Thymus (tissue), 14 donors: ENCODE measurements around the gene ZMYM5. TPM values are rescaled to one million over a fixed set of nuclear protein-coding genes. Genes with fewer than 3 reads are reported as not detected.
"Not testable (repeated sequence)": the region's sequence is repeated elsewhere in the genome, so short reads cannot be mapped to it uniquely, and the experiment has no call there.

Source experiments
- DNase-seq, 9 donors: peaks; one replicate each; pipeline ENCODE4 v3.0.0-alpha.2; 2013; ENCODE audit warnings: low spot score in 9 of 9, low read depth in 6 of 9, missing footprints in 1 of 9
- H3K27ac ChIP-seq, 2 donors: one replicate each; pipeline ENCODE4 v1.5.1; 2013; ENCODE audit warnings: control low read depth in 1 of 2, low read depth in 1 of 2, low read length in 1 of 2, mild to moderate bottlenecking in 1 of 2, moderate library complexity in 1 of 2
- H3K27me3 ChIP-seq, 2 donors: one replicate each; pipeline ENCODE4 v1.5.1; 2013; ENCODE audit warnings: low read length in 1 of 2; ENCODE audit not compliant: control insufficient read depth in 2 of 2, insufficient read depth in 1 of 2
- H3K36me3 ChIP-seq, 2 donors: one replicate each; pipeline ENCODE4 v1.5.1; 2013; ENCODE audit warnings: low read length in 1 of 2, mild to moderate bottlenecking in 1 of 2, moderate library complexity in 1 of 2; ENCODE audit not compliant: control insufficient read depth in 2 of 2, insufficient read depth in 2 of 2
- H3K4me1 ChIP-seq, 2 donors: one replicate each; pipeline ENCODE4 v1.5.1; 2013; ENCODE audit warnings: low read length in 2 of 2; ENCODE audit not compliant: control insufficient read depth in 2 of 2, insufficient read depth in 2 of 2
- H3K4me3 ChIP-seq, 2 donors: one replicate each; pipeline ENCODE4 v1.5.1; 2013; ENCODE audit warnings: low read length in 2 of 2, control low read depth in 1 of 2, mild to moderate bottlenecking in 1 of 2
- H3K9me3 ChIP-seq, 2 donors: one replicate each; pipeline ENCODE4 v1.5.1; 2013; ENCODE audit warnings: low read length in 1 of 2, mild to moderate bottlenecking in 1 of 2; ENCODE audit not compliant: control insufficient read depth in 2 of 2, insufficient read depth in 1 of 2
- WGBS: extraction: QIAGEN DNeasy Blood & Tissue Kit; methylation state at CpG from one replicate; pipeline ENCODE4 v1.1.7; 2013; 5-methylcytosine and 5-hydroxymethylcytosine counted together
- long read RNA-seq, 10 donors: transcript quantifications; one replicate each; lab custom pipeline, GENCODE V29; 2026
- polyA plus RNA-seq: library from polyadenylated mRNA; stranded (reverse); fragments of 200-250 nt; gene quantifications from one replicate; pipeline ENCODE4 v1.2.3, GENCODE V29; 2013
- total RNA-seq: library from RNA; stranded (reverse); fragments of 120-200 nt; gene quantifications from one replicate; pipeline ENCODE4 v1.2.4, GENCODE V29; 2013
- donor health status: healthy.

Gene ZMYM5
- total RNA-seq: 17.8 TPM
- 18.4 TPM for polyA plus RNA-seq
- long read RNA-seq, donor 1: 0 reads
- long read RNA-seq, donor 2: 0 reads
- long read RNA-seq, donor 3, partial matches to known transcripts: 39 of 41 reads
- long read RNA-seq, donor 3, other reads (novel, unspliced or antisense): 0 of 41 reads
- long read RNA-seq, donor 4, partial matches to known transcripts: 0 of 1 reads
- long read RNA-seq, donor 4, other reads (novel, unspliced or antisense): 0 of 1 reads
- long read RNA-seq, donor 5, partial matches to known transcripts: 7 of 9 reads
- long read RNA-seq, donor 5, other reads (novel, unspliced or antisense): 0 of 9 reads
- long read RNA-seq, donor 6, partial matches to known transcripts: 15 of 15 reads
- long read RNA-seq, donor 6, other reads (novel, unspliced or antisense): 0 of 15 reads
- long read RNA-seq, donor 7, partial matches to known transcripts: 49 of 49 reads
- long read RNA-seq, donor 7, other reads (novel, unspliced or antisense): 0 of 49 reads
- long read RNA-seq, donor 8, partial matches to known transcripts: 17 of 17 reads
- long read RNA-seq, donor 8, other reads (novel, unspliced or antisense): 0 of 17 reads
- long read RNA-seq, donor 9, partial matches to known transcripts: 0 of 3 reads
- long read RNA-seq, donor 9, other reads (novel, unspliced or antisense): 0 of 3 reads
- long read RNA-seq, donor 10, partial matches to known transcripts: 7 of 13 reads
- long read RNA-seq, donor 10, other reads (novel, unspliced or antisense): 0 of 13 reads

DNA sequence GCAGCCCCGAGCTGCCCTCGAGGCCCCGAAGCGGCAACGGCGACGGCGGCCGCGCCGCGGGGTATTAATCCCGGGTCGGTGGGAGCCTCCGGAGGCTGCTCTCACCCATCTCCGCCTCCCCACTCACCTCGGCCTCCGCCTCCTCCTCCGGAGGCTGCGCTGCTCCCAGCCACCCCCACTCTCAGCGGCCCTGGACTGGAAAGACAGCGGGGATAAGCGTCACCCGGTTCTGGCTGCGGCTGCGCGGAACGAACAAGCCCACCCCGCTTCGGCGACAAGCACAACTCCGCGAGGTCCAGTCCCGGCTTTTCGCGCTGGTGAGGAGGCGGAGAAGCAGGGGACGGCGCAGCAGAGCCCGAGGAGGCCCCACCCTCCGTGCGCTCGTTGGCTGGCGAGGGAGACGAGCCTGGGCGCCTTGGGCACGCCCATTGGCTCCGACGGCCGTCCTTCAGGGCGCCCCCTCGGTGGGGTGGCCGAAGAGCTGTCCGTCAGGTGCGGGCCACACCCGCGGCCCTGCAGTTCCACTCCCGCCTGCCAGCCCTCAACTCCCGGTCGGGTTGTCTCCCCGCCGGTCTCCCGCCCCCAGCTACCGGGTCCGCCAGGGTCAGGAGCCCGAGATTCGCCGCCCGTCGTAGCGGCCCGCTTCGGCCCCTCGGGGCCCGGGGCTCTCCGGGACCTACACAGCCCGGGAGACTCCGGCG lies at the start of gene ZMYM5:
Gene ZMYM5 (minus strand): TSS at position 327 of the 701 bp plus-strand sequence. CDS start 11,469 bp downstream, outside the sequence.
- peak; percentile 89 to 98 (median 95) for DNase-seq
- Histone ChIP-seq H3K36me3 (peaks cover 0 to 9% of the 10 kb centered on the region in 2 donors), H3K27ac (peak within 1 kb of the TSS; percentile 98 to 100), H3K4me3 (peak within 1 kb of the TSS; percentile 88 to 93), H3K9me3 (no peaks in the 10 kb centered on the region), H3K27me3 (no peaks in the 10 kb centered on the region), H3K4me1 (peaks cover 10 to 14% of the 10 kb centered on the region in 2 donors)
- under 1% methylated on average over 79 of the region's 79 CpGs for WGBS

GRCh38 chr13:19910336-19911072 lies 47.1 kb upstream of the ZMYM5 start:
- Histone ChIP-seq H3K4me3 (no peak overlapping the region), H3K4me1 (no peaks in the 10 kb centered on the region), H3K36me3 (no peaks in the 10 kb centered on the region), H3K27me3 (no peaks in the 10 kb centered on the region), H3K9me3 (no peaks in the 10 kb centered on the region), H3K27ac (no peak overlapping the region)
- WGBS: 83% methylated on average over 9 of the region's 9 CpGs
- no peak for DNase-seq

GRCh38 chr13:19908350-19908986 lies 45.0 kb upstream of the ZMYM5 start:
- H3K27ac ChIP-seq: no peak overlapping the region
- no peak overlapping the region for H3K4me3 ChIP-seq
- H3K36me3 ChIP-seq: no peaks in the 10 kb centered on the region
- no peaks in the 10 kb centered on the region for H3K27me3 ChIP-seq
- no peak for DNase-seq
- no peaks in the 10 kb centered on the region for H3K9me3 ChIP-seq
- H3K4me1 ChIP-seq: no peaks in the 10 kb centered on the region
- WGBS: 93% methylated on average over 1 of the region's 1 CpG

GRCh38 chr13:19905487-19906195 lies 42.2 kb upstream of the ZMYM5 start:
- H3K27ac ChIP-seq, DNase-seq: not testable (repeated sequence)
- WGBS: 87% methylated on average over 9 of the region's 9 CpGs

GRCh38 chr13:19890030-19890429 lies 26.6 kb upstream of the ZMYM5 start:
- Histone ChIP-seq H3K36me3 (no peaks in the 10 kb centered on the region), H3K9me3 (no peaks in the 10 kb centered on the region), H3K4me1 (no peaks in the 10 kb centered on the region), H3K27ac (no peak overlapping the region), H3K4me3 (no peak overlapping the region), H3K27me3 (no peaks in the 10 kb centered on the region)
- 98% methylated on average over 6 of the region's 6 CpGs for WGBS
- no peak for DNase-seq

More at GRCh38 chr13:19905487-19906195, 42.2 kb upstream of the ZMYM5 start:
- not testable (repeated sequence) for H3K9me3 ChIP-seq, H3K4me3 ChIP-seq, H3K4me1 ChIP-seq, H3K36me3 ChIP-seq, H3K27me3 ChIP-seq

DNA sequence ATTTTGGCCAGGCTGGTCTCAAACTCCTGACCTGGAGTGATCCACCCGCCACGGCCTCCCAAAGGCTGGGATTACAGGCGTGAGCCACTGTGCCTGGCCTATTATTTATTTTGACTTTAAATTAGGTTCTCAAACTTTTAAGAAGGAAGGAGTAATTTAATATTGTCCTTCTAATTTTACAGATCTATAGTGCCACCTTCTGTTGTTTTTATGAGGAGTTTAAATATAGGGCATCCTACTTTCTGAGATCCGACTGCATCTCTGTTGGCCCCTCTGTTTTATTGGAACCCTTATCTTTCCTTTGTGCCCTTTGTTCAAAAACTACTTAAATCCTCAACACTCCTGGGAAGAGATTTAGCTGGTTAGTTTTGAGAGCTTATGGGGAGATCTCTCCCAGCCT lies 25.4 kb upstream of the ZMYM5 start:
- Histone ChIP-seq H3K4me3 (no peak overlapping the region), H3K27me3 (no peaks in the 10 kb centered on the region), H3K36me3 (no peaks in the 10 kb centered on the region), H3K27ac (no peak overlapping the region), H3K4me1 (no peaks in the 10 kb centered on the region), H3K9me3 (no peaks in the 10 kb centered on the region)
- peak in 1 of 9 donors; percentile 6 for DNase-seq
- WGBS: 70% methylated on average over 4 of the region's 4 CpGs

DNA sequence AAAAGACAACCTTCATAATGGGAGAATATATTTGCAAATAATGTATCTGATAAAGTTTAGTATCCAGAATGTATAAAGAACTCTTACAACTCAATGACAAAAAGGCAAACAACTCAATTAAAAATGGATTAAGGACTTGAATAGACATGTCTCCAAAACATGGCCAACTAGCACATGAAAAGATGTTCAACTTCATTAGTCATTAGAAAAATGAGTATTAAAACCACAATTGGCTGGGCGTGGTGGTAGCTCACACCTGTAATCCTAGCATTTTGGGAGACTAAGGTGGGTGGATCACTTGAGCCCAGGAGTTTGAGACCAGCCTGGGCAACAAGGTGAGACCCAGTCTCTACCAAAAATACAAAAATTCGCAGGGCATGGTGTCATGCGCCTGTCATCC lies 18.8 kb upstream of the ZMYM5 start:
- no peak for DNase-seq
- Histone ChIP-seq H3K4me1 (no peaks in the 10 kb centered on the region), H3K36me3 (no peaks in the 10 kb centered on the region), H3K4me3 (no peak overlapping the region), H3K27me3 (no peaks in the 10 kb centered on the region), H3K9me3 (no peaks in the 10 kb centered on the region), H3K27ac (no peak overlapping the region)
- 98% methylated on average over 3 of the region's 3 CpGs for WGBS

DNA sequence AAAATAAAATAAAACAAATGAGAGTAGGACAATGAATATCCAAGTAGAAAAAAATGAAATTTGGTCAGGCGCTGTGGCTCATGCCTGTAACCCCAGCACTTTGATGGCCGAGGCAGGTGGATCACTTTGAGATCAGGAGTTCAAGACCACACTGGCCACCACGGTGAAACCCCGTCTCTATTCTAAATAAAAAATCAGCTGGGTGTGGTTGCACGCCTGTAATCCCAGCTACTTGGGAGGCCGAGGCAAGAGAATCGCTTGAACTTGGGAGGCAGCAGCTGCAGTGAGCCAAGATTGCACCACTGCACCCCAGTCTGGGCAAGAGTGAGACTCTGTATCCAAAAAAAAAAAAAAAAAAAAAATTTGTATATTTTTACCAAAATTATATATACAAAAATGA lies 18.2 kb upstream of the ZMYM5 start:
- H3K9me3 ChIP-seq: no peaks in the 10 kb centered on the region

More for the DNA sequence above, 18.2 kb upstream of the ZMYM5 start:
- H3K4me1 ChIP-seq: no peaks in the 10 kb centered on the region
- no peak for DNase-seq
- no peak overlapping the region for H3K27ac ChIP-seq
- H3K27me3 ChIP-seq: no peaks in the 10 kb centered on the region
- no peaks in the 10 kb centered on the region for H3K36me3 ChIP-seq
- 98% methylated on average over 7 of the region's 7 CpGs for WGBS
- H3K4me3 ChIP-seq: no peak overlapping the region
